Lung (tissue), 12 donors: Measurements from ENCODE around the gene CNN3. TPM values are rescaled to one million over a fixed set of nuclear protein-coding genes. Genes with fewer than 3 reads are reported as not detected.

Experiments
- ATAC-seq: fragments of 200-7000 bp; cut with Tn5 transposase; one replicate; pipeline ENCODE4 v1.9.1; 2020; ENCODE audit warnings: moderate number of reproducible peaks; ENCODE audit not compliant: insufficient read depth, low FRiP score
- DNase-seq, 3 donors: peaks; one replicate each; pipeline ENCODE4 v3.0.0-alpha.2; 2013 to 2017
- H3K27ac ChIP-seq, 2 donors: one replicate each; pipeline ENCODE4 v1.5.1; 2013; ENCODE audit warnings: mild to moderate bottlenecking in 2 of 2, moderate library complexity in 2 of 2, control low read depth in 1 of 2, inconsistent platforms in 1 of 2, low read depth in 1 of 2, low read length in 1 of 2
- H3K27me3 ChIP-seq, 3 donors: one replicate each; pipeline ENCODE4 v1.5.1; 2013; ENCODE audit warnings: low read length in 2 of 3; ENCODE audit not compliant: control insufficient read depth in 3 of 3, insufficient read depth in 3 of 3
- H3K36me3 ChIP-seq, 4 donors: one replicate each; pipeline ENCODE4 v1.5.1; 2013; ENCODE audit warnings: low read length in 4 of 4, mild to moderate bottlenecking in 1 of 4, moderate library complexity in 1 of 4; ENCODE audit not compliant: control insufficient read depth in 4 of 4, insufficient read depth in 4 of 4
- H3K4me1 ChIP-seq, 5 donors: one replicate each; pipeline ENCODE4 v1.5.1; 2013; ENCODE audit warnings: low read length in 5 of 5, mild to moderate bottlenecking in 2 of 5, moderate library complexity in 1 of 5; ENCODE audit not compliant: control insufficient read depth in 5 of 5, insufficient read depth in 5 of 5
- H3K4me3 ChIP-seq: one replicate; pipeline ENCODE4 v1.5.1; 2013; ENCODE audit warnings: mild to moderate bottlenecking, control low read depth, moderate library complexity
- H3K9ac ChIP-seq, 2 donors: one replicate each; pipeline ENCODE4 v1.5.1; 2013; ENCODE audit warnings: low read length in 2 of 2, control low read depth in 1 of 2; ENCODE audit not compliant: insufficient read depth in 1 of 2
- H3K9me3 ChIP-seq, 4 donors: one replicate each; pipeline ENCODE4 v1.5.1; 2013; ENCODE audit warnings: low read length in 3 of 4, mild to moderate bottlenecking in 1 of 4, moderate library complexity in 1 of 4; ENCODE audit not compliant: control insufficient read depth in 4 of 4, insufficient read depth in 3 of 4
- WGBS, 2 donors: extraction: QIAGEN DNeasy Blood & Tissue Kit; methylation state at CpG; one replicate each; pipeline ENCODE4 v1.1.7; 2013; 5-methylcytosine and 5-hydroxymethylcytosine counted together
- polyA plus RNA-seq, 2 donors: library from polyadenylated mRNA; stranded (reverse); fragments of 200-250 nt; gene quantifications; one replicate each; pipeline ENCODE4 v1.2.1, GENCODE V29; 2013
- total RNA-seq, 2 donors: library from RNA; depleted of rRNA in 1 of 2; stranded (reverse); fragments of >200 nt in 1 of 2; gene quantifications; one replicate each; pipeline ENCODE4 v1.2.1, GENCODE V29; 2014 to 2021
- TF ChIP-seq, protein P1 (sequence below): IDR thresholded peaks from 2 replicates; pipeline ENCODE4 v1.5.1; 2012; ENCODE audit warnings: mild to moderate bottlenecking; ENCODE audit errors: control extremely low read depth, extremely low read depth
- donor health status: control.
- donor health status: control.
- donor health status: Bipolar disorder and iron deficiency.
- donor health status: healthy.
- donor health status: DM: yes; HTN: yes; CAD: no.

Gene CNN3
- total and polyA plus RNA-seq, 4 donors = 79.9 to 265 (median 182) TPM

DNA sequence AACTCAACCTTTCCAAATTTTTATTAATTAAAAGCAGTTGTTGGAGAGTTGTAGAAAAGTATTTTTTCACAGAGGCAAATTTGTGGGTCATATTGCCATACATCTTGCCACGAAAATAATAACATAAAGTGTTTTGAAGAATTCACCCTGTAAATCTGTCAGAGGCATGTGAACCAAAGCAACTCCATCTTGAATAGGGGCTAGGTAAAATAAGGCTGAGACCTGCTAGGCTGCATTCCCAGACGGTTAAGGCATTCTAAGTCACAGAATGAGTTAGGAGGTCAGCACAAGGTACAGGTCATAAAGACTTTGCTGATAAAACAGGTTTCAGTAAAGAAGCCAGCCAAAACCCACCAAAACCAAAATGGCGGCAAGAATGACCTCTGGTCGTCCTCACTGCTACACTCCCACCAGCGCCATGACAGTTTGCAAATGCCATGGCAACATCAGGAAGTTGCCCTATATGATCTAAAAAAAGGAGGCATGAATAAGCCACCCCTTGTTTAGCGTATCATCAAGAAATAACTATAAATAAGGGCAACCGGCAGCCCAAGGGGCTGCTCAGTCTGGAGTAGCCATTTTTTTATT lies 4.4 kb upstream of the CNN3 start:
- DNase-seq (no peak), ATAC-seq (no peak)
- peaks cover 4 to 26% (median 9%) of the 10 kb centered on the region in 5 donors for H3K4me1 ChIP-seq
- TF ChIP-seq, protein P1, sequence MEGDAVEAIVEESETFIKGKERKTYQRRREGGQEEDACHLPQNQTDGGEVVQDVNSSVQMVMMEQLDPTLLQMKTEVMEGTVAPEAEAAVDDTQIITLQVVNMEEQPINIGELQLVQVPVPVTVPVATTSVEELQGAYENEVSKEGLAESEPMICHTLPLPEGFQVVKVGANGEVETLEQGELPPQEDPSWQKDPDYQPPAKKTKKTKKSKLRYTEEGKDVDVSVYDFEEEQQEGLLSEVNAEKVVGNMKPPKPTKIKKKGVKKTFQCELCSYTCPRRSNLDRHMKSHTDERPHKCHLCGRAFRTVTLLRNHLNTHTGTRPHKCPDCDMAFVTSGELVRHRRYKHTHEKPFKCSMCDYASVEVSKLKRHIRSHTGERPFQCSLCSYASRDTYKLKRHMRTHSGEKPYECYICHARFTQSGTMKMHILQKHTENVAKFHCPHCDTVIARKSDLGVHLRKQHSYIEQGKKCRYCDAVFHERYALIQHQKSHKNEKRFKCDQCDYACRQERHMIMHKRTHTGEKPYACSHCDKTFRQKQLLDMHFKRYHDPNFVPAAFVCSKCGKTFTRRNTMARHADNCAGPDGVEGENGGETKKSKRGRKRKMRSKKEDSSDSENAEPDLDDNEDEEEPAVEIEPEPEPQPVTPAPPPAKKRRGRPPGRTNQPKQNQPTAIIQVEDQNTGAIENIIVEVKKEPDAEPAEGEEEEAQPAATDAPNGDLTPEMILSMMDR = no peak
- H3K27ac ChIP-seq = no peak overlapping the region
- H3K36me3 ChIP-seq = peaks cover 0 to 1% (median 0%) of the 10 kb centered on the region in 4 donors
- WGBS, 2 donors = 89 to 94% methylated on average over 7 of the region's 7 CpGs
- no peak overlapping the region for H3K4me3 ChIP-seq
- no peaks in the 10 kb centered on the region for H3K27me3 ChIP-seq
- H3K9me3 ChIP-seq = no peaks in the 10 kb centered on the region
- H3K9ac ChIP-seq = no peak overlapping the region

DNA sequence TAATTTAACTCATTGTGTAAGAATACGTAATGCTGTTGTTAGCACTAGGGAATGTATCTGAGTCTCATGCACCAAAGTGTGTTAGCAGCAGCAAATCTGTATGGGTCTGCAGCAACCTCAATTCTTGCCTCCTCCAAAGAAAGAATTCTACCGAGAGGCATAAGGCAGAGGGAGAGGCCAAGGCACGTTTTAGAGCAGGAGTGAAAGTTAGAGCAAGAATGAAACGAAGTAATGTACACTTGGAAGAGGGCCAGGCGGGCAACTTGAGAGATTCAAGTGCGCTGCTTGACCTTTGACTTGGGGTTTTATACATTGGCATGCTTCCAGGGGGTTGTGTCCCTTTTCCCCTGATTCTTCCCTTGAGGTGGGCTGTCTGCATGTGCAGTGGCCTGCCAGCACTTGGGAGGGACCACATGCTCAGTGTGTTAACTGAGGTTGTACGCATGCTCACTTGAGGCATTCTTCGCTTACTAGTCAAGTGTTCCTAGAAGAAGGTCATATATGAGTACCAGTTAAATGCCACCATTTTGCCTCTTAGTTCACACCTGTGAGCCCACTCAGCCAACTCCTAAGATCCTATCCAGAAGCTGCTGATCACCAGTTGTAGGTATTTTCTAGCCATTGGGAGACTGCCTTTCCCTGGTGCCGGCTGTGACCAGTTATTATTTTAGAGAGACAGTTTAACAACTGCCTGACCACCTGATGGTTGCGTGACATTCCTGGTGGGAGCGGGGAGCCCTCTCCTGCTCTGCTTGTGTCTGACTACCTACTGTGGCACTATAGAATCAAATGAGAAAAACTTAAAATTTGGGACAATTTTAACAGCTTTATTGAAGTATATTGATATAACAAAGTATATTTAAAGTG lies 2.7 kb upstream of the CNN3 start:
- peak overlapping the region; percentile 16 for H3K4me3 ChIP-seq
- DNase-seq (peak; percentile 51 to 57 (median 57)), ATAC-seq (no peak)
- no peak overlapping the region for H3K9ac ChIP-seq
- TF ChIP-seq, protein P1 = no peak
- H3K27ac ChIP-seq = peak overlapping the region in 1 of 2 donors; percentile 82
- no peaks in the 10 kb centered on the region for H3K27me3 ChIP-seq
- H3K4me1 ChIP-seq = peaks cover 4 to 30% (median 11%) of the 10 kb centered on the region in 5 donors
- H3K9me3 ChIP-seq = no peaks in the 10 kb centered on the region
- 72 to 87% methylated on average over 11 of the region's 11 CpGs for WGBS, 2 donors
- H3K36me3 ChIP-seq = peaks cover 0 to 1% (median 0%) of the 10 kb centered on the region in 4 donors

DNA sequence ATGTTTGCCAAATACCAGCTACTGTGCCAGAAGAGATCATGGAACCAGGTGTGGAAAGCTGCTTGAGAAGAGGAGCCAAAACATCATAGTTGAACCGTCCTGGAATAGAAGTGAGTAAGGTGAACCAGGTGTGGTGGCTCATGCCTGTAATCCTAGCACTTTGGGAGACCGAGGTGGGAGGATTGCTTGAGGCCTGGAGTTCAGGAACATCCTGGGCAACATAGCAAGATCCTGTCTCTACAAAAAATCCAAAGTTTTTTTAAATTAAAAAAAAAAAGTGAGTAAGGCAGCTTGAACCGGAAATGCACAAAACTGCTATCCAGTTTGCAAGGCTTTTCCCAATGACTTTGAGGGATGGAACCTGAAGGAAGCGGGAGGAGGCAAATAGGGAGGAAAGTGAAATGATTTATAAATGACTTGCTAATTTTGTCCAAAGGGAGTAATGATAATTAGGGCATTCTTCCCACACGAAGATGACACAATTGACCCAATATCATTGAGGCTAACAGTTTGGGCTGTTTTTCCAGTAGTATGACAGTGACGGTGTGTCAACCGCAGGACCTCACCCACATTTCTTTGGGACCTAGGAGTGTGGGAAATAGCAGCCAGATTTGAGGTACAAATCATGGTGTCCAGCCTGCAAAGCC lies 1.5 kb upstream of the CNN3 start:
- ATAC-seq (no peak), DNase-seq (no peak)
- Histone ChIP-seq H3K27ac (peak overlapping the region in 1 of 2 donors; percentile 97), H3K9me3 (no peaks in the 10 kb centered on the region), H3K4me3 (no peak overlapping the region), H3K4me1 (peaks cover 9 to 42% (median 20%) of the 10 kb centered on the region in 5 donors), H3K9ac (peak overlapping the region in 1 of 2 donors; percentile 86), H3K36me3 (peaks cover 0 to 4% (median under 1%) of the 10 kb centered on the region in 4 donors), H3K27me3 (no peaks in the 10 kb centered on the region)
- WGBS, 2 donors = 81 to 89% methylated on average over 7 of the region's 7 CpGs
- TF ChIP-seq, protein P1 = no peak
